Endothelial cell of umbilical vein (primary cell): ENCODE results near the gene LCN15. TPM values are rescaled to one million over a fixed set of nuclear protein-coding genes. Genes with fewer than 3 reads are reported as not detected.

Experiments used
- BruUV-seq: library from RNA; stranded (reverse); fragments of 400-500 nt; replicated peaks from 2 replicates; lab custom pipeline; 2021; lab: Mats Ljungman, UMichigan
- CTCF ChIA-PET: fragments of 300-600, 350-600 bp; sonication (Branson Sonifier 250); formaldehyde crosslinking; loops from one replicate; lab custom pipeline; 2021; ENCODE audit warnings: antibody characterized with exemption, inconsistent platforms; lab: Charles Lee
- POLR2A ChIA-PET: fragments of 300-600, 350-600 bp; sonication (Branson Sonifier 250); formaldehyde crosslinking; loops from one replicate; lab custom pipeline; 2021; ENCODE audit warnings: antibody characterized with exemption, inconsistent platforms; lab: Charles Lee
- DNase-seq: peaks from one replicate; pipeline ENCODE4 v3.0.0-alpha.2; 2011; ENCODE audit warnings: low read depth, low spot score
- FAIRE-seq: peaks from 2 replicates; lab custom pipeline; 2011; peaks lifted over from hg19 to GRCh38; lab: Jason Lieb, UNC
- H2AFZ ChIP-seq: 2 replicates; pipeline ENCODE4 v1.6.0; 2012; ENCODE audit warnings: low read depth, low read length, control low read depth, inconsistent platforms
- H3K27ac ChIP-seq: 2 replicates; pipeline ENCODE4 v1.5.1; 2011; ENCODE audit warnings: low read depth, mild to moderate bottlenecking, control low read depth, low read length, moderate library complexity; ENCODE audit not compliant: insufficient read depth
- H3K27me3 ChIP-seq, 2 experiments: 2 replicates each; pipeline versions ENCODE4 v1.6.0 to v1.6.1; 2011; ENCODE audit warnings: low read length in 2 of 2, mixed read lengths in 1 of 2; ENCODE audit not compliant: control insufficient read depth in 2 of 2, insufficient read depth in 2 of 2
- H3K36me3 ChIP-seq, 2 experiments: 2 replicates in 1 of 2; 3 replicates in 1 of 2; pipeline ENCODE4 v1.5.1; 2011; ENCODE audit warnings: low read length in 2 of 2, mild to moderate bottlenecking in 1 of 2, moderate library complexity in 1 of 2; ENCODE audit not compliant: control insufficient read depth in 2 of 2, insufficient read depth in 2 of 2; ENCODE audit errors: extremely low read depth in 1 of 2
- H3K4me1 ChIP-seq: 3 replicates; pipeline ENCODE4 v1.5.1; 2011; ENCODE audit warnings: mild to moderate bottlenecking, low read length; ENCODE audit not compliant: control insufficient read depth, insufficient read depth; ENCODE audit errors: extremely low read depth
- H3K4me2 ChIP-seq: 2 replicates; pipeline ENCODE4 v1.6.1; 2011; ENCODE audit warnings: low read length, control low read depth, mixed read lengths; ENCODE audit not compliant: insufficient read depth
- H3K4me3 ChIP-seq, 3 experiments: fragments of 200-600 bp in 1 of 3; sonication (generic), shearing (Covaris generic) in 1 of 3; replicated peaks in 1 of 3; 2 replicates each; pipeline ENCODE4 v1.5.1; 2011 to 2016; ENCODE audit warnings: control low read depth in 3 of 3, low read length in 3 of 3, mild to moderate bottlenecking in 2 of 3, inconsistent platforms in 1 of 3, low read depth in 1 of 3, moderate library complexity in 1 of 3; ENCODE audit not compliant: insufficient read depth in 1 of 3
- H3K79me2 ChIP-seq: 2 replicates; pipeline ENCODE4 v1.6.0; 2012; ENCODE audit warnings: low read length, inconsistent platforms; ENCODE audit not compliant: control insufficient read depth, insufficient read depth
- H3K9ac ChIP-seq: replicated peaks from 2 replicates; pipeline ENCODE3; 2011; ENCODE audit warnings: low read length, control low read depth; ENCODE audit not compliant: insufficient read depth; ENCODE audit errors: extremely low read depth
- H3K9me1 ChIP-seq: replicated peaks from 3 replicates; pipeline ENCODE4 v1.6.0; 2011; ENCODE audit warnings: mild to moderate bottlenecking, low read length; ENCODE audit not compliant: control insufficient read depth, insufficient read depth; ENCODE audit errors: extremely low read depth
- H3K9me3 ChIP-seq: replicated peaks from 2 replicates; pipeline ENCODE4 v1.5.1; 2012; ENCODE audit warnings: low read length, inconsistent platforms; ENCODE audit not compliant: control insufficient read depth, insufficient read depth
- H4K20me1 ChIP-seq: replicated peaks from 2 replicates; pipeline ENCODE3; 2011; ENCODE audit warnings: mild to moderate bottlenecking, low read length; ENCODE audit not compliant: control insufficient read depth, insufficient read depth; ENCODE audit errors: extremely low read depth
- EZH2 ChIP-seq: IDR thresholded peaks from 2 replicates; pipeline ENCODE4 v1.6.1; 2012; ENCODE audit warnings: borderline replicate concordance, low read depth, mild to moderate bottlenecking, moderate library complexity, low read length, inconsistent platforms; ENCODE audit not compliant: severe bottlenecking
- FOS ChIP-seq: IDR thresholded peaks from 2 replicates; pipeline ENCODE4 v1.6.1; 2011; ENCODE audit warnings: mild to moderate bottlenecking, low read length, moderate library complexity, borderline replicate concordance; ENCODE audit not compliant: insufficient read depth
- GATA2 ChIP-seq: IDR thresholded peaks from 2 replicates; pipeline ENCODE4 v1.7.0; 2011; ENCODE audit warnings: low read depth, mild to moderate bottlenecking, moderate library complexity, mixed read lengths, low read length; ENCODE audit not compliant: insufficient read length, insufficient read depth
- JUN ChIP-seq: IDR thresholded peaks from 2 replicates; pipeline ENCODE4 v1.6.1; 2011; ENCODE audit warnings: borderline replicate concordance, low read depth; ENCODE audit not compliant: insufficient read length, insufficient read depth
- MYC ChIP-seq: IDR thresholded peaks from one replicate; pipeline ENCODE4 v1.6.1; 2011; ENCODE audit warnings: mild to moderate bottlenecking, low read depth, low read length
- POLR2A ChIP-seq: IDR thresholded peaks from 2 replicates; pipeline ENCODE4 v1.6.1; 2012; ENCODE audit warnings: low read depth, mild to moderate bottlenecking, control low read depth, low read length
- POLR2AphosphoS5 ChIP-seq: IDR thresholded peaks from 2 replicates; pipeline ENCODE4 v1.6.1; 2012; ENCODE audit warnings: low read depth, mild to moderate bottlenecking, control low read depth, low read length, moderate library complexity; ENCODE audit not compliant: insufficient read depth
- dilution Hi-C: fragments of 300-500 bp; cut with MboI; formaldehyde crosslinking; loops from one replicate; pipeline ENCODE4 v1.15.0; 2019; ENCODE audit warnings: low sequenced_read_pairs; ENCODE audit not compliant: extremely low pct_ligation_motif_present
- intact Hi-C: fragments of 100-400 bp; cut with micrococcal nuclease; formaldehyde crosslinking; loops from one replicate; pipeline ENCODE4 v1.10.0; 2022
- polyA plus RNA-seq, 4 experiments: library from polyadenylated mRNA; depleted of rRNA in 3 of 4; stranded (reverse) in 3 of 4; unstranded in 1 of 4; fragments of >200 nt; gene quantifications; 2 replicates each; pipeline versions ENCODE4 v1.2.1 to v1.2.3, GENCODE V29; 2011 to 2012; ENCODE audit warnings: missing spikeins in 1 of 4
- total RNA-seq: library from RNA; stranded (reverse); gene quantifications from 2 replicates; pipeline ENCODE4 v1.2.3, GENCODE V29; 2021
- TF ChIP-seq, protein P1 (sequence below), 2 donors: IDR thresholded peaks; 1 replicate in 1 of 2; 2 replicates in 1 of 2; pipeline ENCODE4 v1.5.1; 2011; ENCODE audit warnings: low read length in 2 of 2, mild to moderate bottlenecking in 2 of 2, moderate library complexity in 2 of 2, control low read depth in 1 of 2, inconsistent platforms in 1 of 2, low read depth in 1 of 2; ENCODE audit not compliant: insufficient read depth in 1 of 2; ENCODE audit errors: extremely low read depth in 1 of 2
- TF ChIP-seq, protein P2 (sequence below): IDR thresholded peaks from 2 replicates; pipeline ENCODE4 v1.6.1; 2011; ENCODE audit not compliant: insufficient read depth, insufficient read length

LCN15 gene
- total and polyA plus RNA-seq, 2 donors (not counting 3 experiments of a cell fraction or from before 2014, with no cell fraction given): not detected

DNA sequence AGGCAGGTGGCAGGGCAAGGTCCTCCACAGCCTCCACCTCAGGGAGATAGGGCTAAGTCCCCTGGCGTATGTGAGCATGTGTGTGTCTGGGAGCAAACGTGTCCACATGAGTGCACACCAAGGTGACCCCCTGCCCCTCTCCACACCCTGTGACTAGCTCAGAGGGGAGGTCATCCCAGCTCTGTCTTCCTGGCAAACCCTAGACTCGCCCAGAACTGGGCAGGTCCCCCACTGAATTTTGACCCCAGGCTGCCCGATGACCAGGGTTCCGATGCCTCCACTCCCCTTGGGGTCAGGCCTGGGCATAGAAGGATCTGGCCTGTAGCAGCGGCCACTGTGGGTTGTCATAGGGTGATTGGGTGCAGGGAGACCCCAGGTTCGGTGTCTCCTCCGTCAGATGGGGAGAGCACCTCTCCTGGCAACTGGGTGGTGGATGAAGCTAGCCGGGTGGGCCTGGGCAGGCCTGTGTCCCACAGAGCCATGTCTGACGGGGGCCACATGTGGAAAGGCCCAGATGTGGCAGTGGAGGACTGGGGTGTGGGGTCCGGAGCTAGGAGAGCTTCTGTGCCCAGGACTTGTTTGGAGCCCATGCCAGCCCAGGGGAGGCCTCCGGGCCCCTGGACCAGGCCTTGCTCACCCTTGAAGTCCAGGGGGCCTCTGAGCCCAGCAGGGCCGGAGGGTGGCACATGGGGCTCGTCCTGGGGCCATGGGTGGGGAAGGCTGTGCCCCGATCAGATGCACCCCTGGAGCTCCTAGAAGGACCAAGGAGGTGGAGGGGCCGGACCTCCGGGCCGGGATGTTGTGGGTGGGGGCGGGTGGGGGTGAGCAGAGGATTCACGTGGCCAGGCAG is 45.7 kb downstream of the LCN15 start:
- no peaks in the 10 kb centered on the region for H4K20me1 ChIP-seq
- peaks cover 6 to 24% of the 10 kb centered on the region in 2 experiments for H3K36me3 ChIP-seq
- TF ChIP-seq POLR2AphosphoS5 (no peak), EZH2 (no peak), JUN (no peak), FOS (no peak), GATA2 (no peak), POLR2A (no peak), MYC (no peak)
- TF ChIP-seq, protein P1, sequence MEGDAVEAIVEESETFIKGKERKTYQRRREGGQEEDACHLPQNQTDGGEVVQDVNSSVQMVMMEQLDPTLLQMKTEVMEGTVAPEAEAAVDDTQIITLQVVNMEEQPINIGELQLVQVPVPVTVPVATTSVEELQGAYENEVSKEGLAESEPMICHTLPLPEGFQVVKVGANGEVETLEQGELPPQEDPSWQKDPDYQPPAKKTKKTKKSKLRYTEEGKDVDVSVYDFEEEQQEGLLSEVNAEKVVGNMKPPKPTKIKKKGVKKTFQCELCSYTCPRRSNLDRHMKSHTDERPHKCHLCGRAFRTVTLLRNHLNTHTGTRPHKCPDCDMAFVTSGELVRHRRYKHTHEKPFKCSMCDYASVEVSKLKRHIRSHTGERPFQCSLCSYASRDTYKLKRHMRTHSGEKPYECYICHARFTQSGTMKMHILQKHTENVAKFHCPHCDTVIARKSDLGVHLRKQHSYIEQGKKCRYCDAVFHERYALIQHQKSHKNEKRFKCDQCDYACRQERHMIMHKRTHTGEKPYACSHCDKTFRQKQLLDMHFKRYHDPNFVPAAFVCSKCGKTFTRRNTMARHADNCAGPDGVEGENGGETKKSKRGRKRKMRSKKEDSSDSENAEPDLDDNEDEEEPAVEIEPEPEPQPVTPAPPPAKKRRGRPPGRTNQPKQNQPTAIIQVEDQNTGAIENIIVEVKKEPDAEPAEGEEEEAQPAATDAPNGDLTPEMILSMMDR (IDR thresholded peaks at IDR 0.05; ENCODE audit: extremely low read depth in 1 of 2, insufficient read depth in 1 of 2, low read depth in 1 of 2, low read length in 2 of 2): no peak
- TF ChIP-seq, protein P2, sequence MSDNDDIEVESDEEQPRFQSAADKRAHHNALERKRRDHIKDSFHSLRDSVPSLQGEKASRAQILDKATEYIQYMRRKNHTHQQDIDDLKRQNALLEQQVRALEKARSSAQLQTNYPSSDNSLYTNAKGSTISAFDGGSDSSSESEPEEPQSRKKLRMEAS: no peak
- no peak overlapping the region for H3K4me2 ChIP-seq
- no peak for FAIRE-seq
- BruUV-seq: no TSS peak
- H3K4me1 ChIP-seq: peaks cover 66% of the 10 kb centered on the region
- peak overlapping the region; percentile 38 for H3K27ac ChIP-seq
- H3K9me1 ChIP-seq: no peaks in the 10 kb centered on the region
- no peak for DNase-seq
- H3K9ac ChIP-seq: no peak overlapping the region
- H2AFZ ChIP-seq: no peak overlapping the region
- ChIA-PET CTCF (interaction anchor here (1.1 to 2.6 kb wide), 4 partner anchors 9 to 47 kb away, joined by 3 to 21 read pairs (median 4); no protein-coding TSS in a partner anchor), POLR2A (interaction anchor here (0.6 to 3.6 kb wide), 2 partner anchors 9 to 55 kb away, joined by 3 to 20 read pairs; no protein-coding TSS in a partner anchor)
- dilution Hi-C loops (no loop called here), intact Hi-C loops (no loop called here)
- H3K9me3 ChIP-seq: no peaks in the 10 kb centered on the region
- H3K4me3 ChIP-seq: no peak overlapping the region
- peaks cover 68% of the 10 kb centered on the region for H3K79me2 ChIP-seq
- no peaks in the 10 kb centered on the region for H3K27me3 ChIP-seq
